ENCODE results near the gene IFT88.

IFT88 gene

GRCh38 chr13:20689291-20689690, 122.3 kb downstream of the IFT88 start:
- no peak for DNase-seq

- DNase-seq, result no peak
These were observed 124.7 kb downstream of the IFT88 start for GRCh38 chr13:20691616-20692015.

GRCh38 chr13:20696073-20696472, 129.1 kb downstream of the IFT88 start:
- no peak for DNase-seq

GRCh38 chr13:20699715-20700114, 132.8 kb downstream of the IFT88 start:
- DNase-seq, result no peak

- no peak for DNase-seq
These were observed 133.3 kb downstream of the IFT88 start for GRCh38 chr13:20700288-20700687.

- no peak for DNase-seq
These were observed 134.5 kb downstream of the IFT88 start for GRCh38 chr13:20701461-20701860.

- DNase-seq, result peak in 2 of 3 experiments; percentile 22 to 44
These were observed 135.6 kb downstream of the IFT88 start for GRCh38 chr13:20702530-20702914.

GRCh38 chr13:20702915-20703779, 136.2 kb downstream of the IFT88 start, which contains the start of gene IL17D:
IL17D (plus strand) TSS chr13:20703699; CDS start chr13:20704002, 303 bp downstream.
- DNase-seq, result peak in 2 of 3 experiments; percentile 67 to 74

- peak; percentile 67 to 83 (median 78) for DNase-seq
These were observed 137.0 kb downstream of the IFT88 start for GRCh38 chr13:20703780-20704458.

GRCh38 chr13:20704459-20705069, 137.6 kb downstream of the IFT88 start:
- peak in 2 of 3 experiments; percentile 2 to 30 for DNase-seq

GRCh38 chr13:20706661-20707060, 139.7 kb downstream of the IFT88 start:
- DNase-seq, result no peak

GRCh38 chr13:20708216-20708615, 141.3 kb downstream of the IFT88 start:
- DNase-seq, result no peak

- no peak for DNase-seq
These were observed 142.4 kb downstream of the IFT88 start for GRCh38 chr13:20709369-20709768.

- DNase-seq, result no peak
These were observed 142.8 kb downstream of the IFT88 start for GRCh38 chr13:20709782-20710181.

- DNase-seq, result peak in 1 of 3 experiments; percentile 1
These were observed 144.5 kb downstream of the IFT88 start for GRCh38 chr13:20711301-20712044.

- DNase-seq, result peak in 1 of 3 experiments; percentile 1
These were observed 146.0 kb downstream of the IFT88 start for GRCh38 chr13:20713014-20713376.

GRCh38 chr13:20713751-20714150, 146.8 kb downstream of the IFT88 start:
- DNase-seq, result no peak

- no peak for DNase-seq
These were observed 147.2 kb downstream of the IFT88 start for GRCh38 chr13:20714161-20714560.

- no peak for DNase-seq
These were observed 147.8 kb downstream of the IFT88 start for GRCh38 chr13:20714563-20715329.

- no peak for DNase-seq
These were observed 148.4 kb downstream of the IFT88 start for GRCh38 chr13:20715330-20715712.

- no peak for DNase-seq
These were observed 150.0 kb downstream of the IFT88 start for GRCh38 chr13:20716951-20717350.

Data from NCI-H1417 (cell line).